Measurements from ENCODE around the gene BAG3.
"Not testable (repeated sequence)": the region's sequence is repeated elsewhere in the genome, so short reads cannot be mapped to it uniquely, and the experiment has no call there.

Gene BAG3

DNA sequence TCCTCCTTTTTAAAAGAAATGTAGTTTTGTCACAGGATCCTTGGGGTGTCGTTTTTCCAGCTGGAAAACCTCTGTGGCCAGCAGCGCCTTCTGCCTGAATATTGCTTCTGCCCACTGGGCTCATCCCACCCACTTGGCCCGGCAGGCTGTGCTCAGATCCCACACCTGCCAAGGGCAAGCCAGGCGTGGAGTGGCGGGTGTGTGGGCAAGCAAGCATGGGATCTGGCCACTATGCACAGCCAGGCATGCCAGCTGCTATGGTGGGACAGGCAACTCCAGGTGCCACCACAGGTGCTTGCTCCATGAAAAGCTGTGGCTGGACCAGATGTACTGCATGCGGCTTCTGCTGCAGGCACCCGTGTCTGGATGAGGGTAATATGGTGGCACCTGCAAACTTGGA, 43.4 kb downstream of the BAG3 start:
- DNase-seq: no peak

GRCh38 chr10:119700321-119700954, 49.3 kb downstream of the BAG3 start:
- DNase-seq: no peak

DNA sequence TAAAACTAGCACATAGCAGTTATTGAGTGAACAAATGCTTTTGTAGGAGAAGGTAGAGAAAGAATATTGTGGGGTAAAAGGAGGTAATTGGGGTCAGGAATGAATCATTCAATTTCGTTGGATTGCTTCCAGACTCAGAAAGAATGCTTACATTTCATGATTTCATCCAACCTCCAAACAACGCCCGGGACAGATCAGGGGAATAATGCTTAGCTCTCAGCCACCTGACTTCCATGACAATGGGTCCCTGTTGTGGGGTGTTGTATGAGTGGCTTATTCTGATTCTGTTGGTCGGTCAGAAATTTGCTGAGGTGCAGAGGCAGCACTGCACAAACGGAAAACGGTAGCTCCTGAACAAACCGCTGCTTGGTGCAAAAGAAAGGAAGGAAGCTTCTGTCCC, 50.7 kb downstream of the BAG3 start:
- DNase-seq: no peak

DNA sequence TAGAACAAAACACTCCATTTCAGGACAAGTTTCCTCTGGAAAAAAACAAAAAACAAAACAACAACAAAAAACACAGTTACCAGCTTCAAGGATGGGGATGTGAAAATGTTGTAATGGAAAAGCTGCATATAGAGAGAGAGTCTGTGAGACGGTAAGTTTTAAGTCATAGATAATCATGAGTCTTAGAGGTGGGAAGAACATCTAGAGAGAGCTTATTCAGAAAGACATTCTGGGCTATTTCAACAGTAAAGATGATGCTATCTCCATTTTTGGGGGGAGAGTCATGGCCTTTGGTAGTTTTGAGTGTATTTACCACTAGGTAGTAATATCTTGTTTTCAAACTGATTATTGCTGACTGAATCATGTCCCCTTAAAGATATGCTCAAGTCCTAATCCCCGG, 51.4 kb downstream of the BAG3 start:
- DNase-seq: no peak

DNA sequence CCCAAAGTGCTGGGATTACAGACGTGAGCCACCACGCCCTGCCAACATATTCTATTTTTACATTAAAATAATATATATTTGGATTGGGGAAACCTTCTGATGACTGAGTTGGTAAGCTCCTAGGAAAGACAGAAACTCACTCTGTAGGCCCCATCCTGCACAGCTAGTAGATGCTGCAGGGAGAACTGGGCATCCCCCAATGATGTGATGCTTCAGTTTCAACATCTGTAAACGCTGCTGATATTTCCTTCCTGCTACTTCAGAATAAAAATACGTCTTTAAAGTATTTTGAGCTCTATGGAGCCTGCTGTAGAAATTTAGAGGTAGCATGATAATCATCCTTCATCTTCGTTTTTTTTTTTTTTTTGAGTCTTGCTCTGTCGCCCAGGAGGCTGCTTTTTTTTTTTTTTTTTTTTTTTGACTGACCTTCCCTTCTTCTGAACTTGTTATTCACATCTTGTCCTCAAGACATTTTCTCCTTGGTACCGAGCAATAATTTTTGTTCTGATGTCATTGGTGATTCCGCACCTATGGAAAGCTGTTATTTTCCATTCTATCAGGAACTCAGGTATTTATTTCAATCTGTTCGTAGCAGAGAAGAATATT, 52.8 kb downstream of the BAG3 start:
- DNase-seq: no peak

DNA sequence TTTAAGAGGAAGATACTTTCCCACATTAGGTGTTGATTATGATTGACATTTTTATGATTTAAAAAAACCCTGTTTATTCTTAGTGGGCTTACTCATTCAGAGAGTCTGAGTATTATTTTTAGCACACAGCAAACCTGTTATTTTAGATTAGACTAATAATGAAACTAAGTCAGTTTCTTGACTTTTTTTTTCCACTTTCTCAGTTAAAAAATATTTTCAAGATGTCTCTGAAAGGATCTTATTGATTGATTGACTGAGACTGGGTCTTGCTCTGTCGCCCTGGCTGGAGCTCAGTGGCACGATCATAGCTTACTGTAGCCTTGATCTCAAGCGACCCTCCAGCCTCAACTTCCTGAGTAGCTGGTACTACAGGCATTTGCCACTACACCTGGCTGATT, 54.3 kb downstream of the BAG3 start:
- peak; percentile 36 for DNase-seq

DNA sequence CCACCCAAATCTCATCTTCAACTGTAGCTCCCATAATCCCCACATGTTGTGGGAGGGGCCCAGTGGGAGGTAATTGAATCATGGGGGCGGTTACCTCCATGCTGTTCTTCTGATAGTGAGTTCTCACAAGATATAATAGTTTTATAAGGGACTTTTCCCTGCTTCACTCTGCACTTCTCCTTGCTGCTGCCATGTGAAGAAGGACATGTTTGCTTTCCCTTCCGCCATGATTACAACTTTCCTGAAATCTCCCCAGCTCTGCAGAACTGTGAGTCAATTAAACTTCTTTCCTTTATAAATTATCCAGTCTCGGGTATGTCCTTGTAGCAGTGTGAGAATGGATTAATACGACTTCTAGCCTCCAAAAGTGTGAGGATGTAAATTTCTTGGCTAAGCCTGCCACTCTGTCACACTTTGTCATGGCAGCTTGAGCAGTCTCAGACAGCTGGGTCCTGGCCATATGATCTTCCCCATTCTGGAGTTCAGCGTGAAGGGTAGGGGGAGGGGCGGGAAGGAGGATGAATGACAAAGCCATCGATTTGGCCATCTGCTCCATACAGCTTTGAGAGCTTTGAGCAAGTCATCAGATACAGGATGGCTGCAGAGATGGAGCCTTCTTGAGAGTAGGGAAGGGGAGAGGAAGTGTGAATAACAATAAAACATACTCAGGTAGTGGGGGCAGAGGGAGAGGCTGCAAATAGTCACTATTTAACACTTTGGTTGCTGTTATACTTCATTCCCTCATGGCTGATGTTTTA, 55.5 kb downstream of the BAG3 start:
- DNase-seq: no peak

GRCh38 chr10:119707331-119707730, 56.2 kb downstream of the BAG3 start:
- DNase-seq: not testable (repeated sequence)

DNA sequence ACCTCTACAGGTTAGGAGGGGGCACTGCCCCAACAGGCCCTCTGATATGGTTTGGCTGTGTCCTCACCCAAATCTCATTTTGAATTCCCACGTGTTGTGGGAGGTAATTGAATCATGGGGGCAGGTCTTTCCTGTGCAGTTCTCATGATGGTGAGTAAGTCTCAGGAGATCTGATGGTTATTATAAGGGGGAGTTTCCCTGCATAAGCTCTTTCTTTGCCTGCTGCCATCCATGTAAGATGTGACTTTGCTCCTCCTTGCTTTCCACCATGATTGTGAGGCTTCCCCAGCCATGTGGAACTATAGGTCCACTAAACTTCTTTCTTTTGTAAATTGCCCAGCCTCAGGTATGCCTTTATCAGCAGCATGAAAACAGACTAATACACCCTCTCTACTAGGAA, 59.8 kb downstream of the BAG3 start:
- not testable (repeated sequence) for DNase-seq

DNA sequence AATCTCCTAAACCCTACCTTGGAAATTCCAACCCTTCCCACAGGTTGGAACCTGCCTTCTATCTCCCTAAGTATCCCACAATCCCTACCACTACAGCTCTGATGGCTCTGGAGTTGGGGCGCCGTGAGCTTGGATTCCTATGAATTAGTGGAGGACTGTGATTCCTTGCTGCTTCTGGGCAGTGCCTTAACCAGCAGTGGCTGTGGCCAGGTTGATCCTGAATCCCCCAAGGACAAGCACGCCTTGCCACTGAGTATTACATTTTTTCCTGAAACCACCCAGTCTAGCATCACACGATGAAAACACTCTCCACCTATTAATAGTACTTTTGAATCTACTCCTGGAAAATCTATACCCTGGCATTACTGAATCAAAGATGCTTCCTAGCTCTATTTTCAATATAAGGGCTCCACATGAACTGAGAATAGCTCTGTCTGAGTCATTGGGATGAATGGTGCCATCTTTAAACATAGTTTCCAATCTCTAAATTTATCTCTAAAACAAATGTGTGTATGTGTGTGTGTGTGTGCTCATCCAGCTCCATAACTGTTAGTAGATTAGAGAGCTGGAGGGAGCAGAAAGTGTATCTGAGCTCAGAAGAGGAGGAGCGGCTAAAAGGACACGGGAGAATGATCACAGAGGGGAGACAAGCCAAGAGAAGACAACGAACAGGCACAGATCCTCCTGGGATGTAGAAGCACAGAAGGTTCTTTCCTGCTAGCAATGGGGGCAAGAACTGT, 62.7 kb downstream of the BAG3 start:
- DNase-seq: no peak

DNA sequence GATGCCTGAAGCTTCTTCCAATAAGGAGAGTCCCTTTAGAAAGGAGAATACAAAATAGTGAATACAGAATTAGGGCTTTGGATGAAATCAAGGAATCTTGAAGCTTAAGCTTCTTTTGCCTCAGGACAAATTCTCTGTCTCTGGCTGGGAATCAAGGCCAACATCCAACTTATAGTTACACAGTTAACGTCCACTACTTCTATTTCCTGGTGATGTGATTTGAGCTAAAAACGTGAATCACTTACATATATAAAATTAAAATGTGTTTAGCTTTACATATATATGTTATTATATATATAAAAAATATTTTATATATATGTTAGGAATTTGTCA, 63.3 kb downstream of the BAG3 start:
- DNase-seq: no peak

DNA sequence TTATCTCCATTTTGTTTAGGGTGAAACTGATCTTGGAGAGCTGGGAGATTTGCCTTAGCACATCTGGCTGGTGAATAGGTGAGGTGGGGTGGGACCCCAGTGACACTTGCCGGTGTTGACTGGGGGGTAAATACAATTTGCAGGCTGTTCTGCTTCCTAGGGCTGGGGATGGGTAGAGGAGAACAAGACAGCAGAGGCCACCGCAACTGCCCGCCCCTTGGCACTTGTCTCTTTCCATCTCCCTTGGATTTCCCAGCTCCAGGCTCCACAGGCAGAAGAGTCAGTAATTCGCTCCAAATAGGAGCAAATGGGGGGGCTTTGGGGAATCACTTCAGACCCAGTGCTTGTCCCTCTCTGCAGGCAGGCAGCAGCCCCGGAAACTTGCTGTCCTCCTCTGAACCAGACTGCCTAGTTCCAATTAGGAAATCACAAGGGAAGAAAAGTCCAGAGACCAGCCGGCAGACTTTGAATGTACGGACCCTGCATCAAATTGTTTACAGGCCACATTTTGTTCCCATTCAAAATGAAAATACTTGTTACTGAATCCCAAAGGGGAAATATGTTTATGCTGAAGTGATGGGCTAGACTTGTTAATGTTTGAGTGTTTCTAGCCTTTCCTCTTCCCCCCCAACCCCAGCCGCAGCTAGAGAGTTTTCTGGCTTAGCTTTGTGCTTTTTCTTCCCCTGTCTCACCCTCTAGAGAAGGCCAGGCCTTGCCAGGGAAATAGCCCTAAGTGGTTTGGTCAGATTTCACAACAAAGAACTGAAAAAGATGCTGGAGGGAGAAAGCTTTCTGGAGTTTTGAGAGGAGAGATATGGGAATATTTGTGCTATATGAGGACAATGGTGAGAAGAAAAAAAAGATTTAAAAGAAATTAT, 64.7 kb downstream of the BAG3 start:
- DNase-seq: no peak

GRCh38 chr10:119723161-119723560, 72.0 kb downstream of the BAG3 start:
- DNase-seq: no peak

DNA sequence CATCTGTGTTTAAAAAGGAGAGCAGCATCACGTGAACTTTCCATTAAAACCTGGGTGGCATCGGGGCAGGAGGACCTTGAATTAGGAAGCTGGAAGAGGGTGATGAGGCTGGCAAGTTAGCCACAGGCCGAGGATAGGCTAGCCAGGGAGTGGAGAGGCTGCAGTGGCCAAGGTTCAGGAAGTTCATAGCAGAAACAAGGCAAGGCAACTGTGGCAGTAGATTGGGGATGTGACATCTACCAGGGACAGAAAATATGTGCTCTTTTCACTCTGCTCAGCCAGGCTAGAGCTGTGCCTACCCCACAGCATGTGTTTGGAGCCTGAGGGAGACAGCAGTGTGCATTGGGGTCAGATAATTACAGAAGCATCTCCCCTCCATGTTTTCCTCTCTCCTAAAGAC, 72.4 kb downstream of the BAG3 start:
- DNase-seq: no peak

- no peak for DNase-seq
Measured at GRCh38 chr10:119724593-119725516, 73.7 kb downstream of the BAG3 start.

GRCh38 chr10:119725517-119725827, 74.3 kb downstream of the BAG3 start:
- DNase-seq: no peak

GRCh38 chr10:119725828-119726675, 74.9 kb downstream of the BAG3 start, which contains the start of gene INPP5F:
Gene INPP5F, plus strand, starts transcription at chr10:119726050. Its CDS starts 213 bp downstream, at chr10:119726263.
- DNase-seq: peak; percentile 100

DNA sequence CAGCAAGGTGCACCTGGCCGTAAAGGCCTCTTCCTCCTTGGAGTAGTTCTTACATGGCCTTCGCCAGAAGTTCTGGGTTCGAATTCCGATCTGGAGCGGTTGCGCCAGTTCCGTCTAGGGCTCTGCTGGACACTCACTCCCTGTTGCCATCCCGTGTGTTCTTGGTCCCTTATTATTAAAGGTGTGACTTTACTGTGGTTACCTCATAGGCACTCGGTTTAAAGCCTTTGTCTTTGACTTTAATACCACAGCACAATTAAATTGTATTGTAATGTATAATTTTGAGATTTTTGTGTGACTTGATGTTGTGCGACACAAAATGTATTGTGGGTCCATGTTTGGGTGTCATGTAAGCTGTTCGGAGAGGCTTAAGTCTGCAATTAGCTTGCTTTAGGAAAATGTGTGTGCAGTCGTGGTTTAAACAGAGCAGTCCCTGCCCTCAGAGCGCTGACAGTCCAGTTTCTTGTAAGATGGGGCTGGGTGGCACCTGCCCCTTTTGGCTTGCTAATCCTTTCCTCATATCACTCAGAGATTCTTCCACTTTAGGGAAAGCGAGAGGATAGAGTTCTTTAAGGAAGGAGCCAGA, 75.6 kb downstream of the BAG3 start:
- no peak for DNase-seq
